Prostate gland (tissue), 2 donors: ENCODE measurements around the gene DNTT. TPM values are rescaled to one million over a fixed set of nuclear protein-coding genes. Genes with fewer than 3 reads are reported as not detected.

Experiments used
- DNase-seq: peaks from one replicate; pipeline ENCODE4 v3.0.0-alpha.2; 2019; ENCODE audit warnings: low spot score
- H3K27ac ChIP-seq, 2 donors: fragments of 200-600 bp; sonication (generic); 2 replicates each; pipeline ENCODE4 v1.5.1; 2017 to 2019
- H3K27me3 ChIP-seq: fragments of 200-600 bp; sonication (generic); replicated peaks from 2 replicates; pipeline ENCODE4 v1.5.1; 2019; ENCODE audit not compliant: insufficient read depth
- H3K36me3 ChIP-seq, 2 donors: fragments of 200-600 bp; sonication (generic); 1 replicate in 1 of 2; 2 replicates in 1 of 2; pipeline versions ENCODE4 v1.5.1 to v1.8.1; 2017 to 2019
- H3K4me1 ChIP-seq: fragments of 200-600 bp; sonication (generic); replicated peaks from 2 replicates; pipeline ENCODE4 v1.5.1; 2019
- H3K4me3 ChIP-seq, 2 donors: fragments of 200-600 bp; sonication (generic); 2 replicates each; pipeline ENCODE4 v1.5.1; 2017 to 2019
- H3K9me3 ChIP-seq: fragments of 200-600 bp; sonication (generic); 2 replicates; pipeline ENCODE4 v1.5.1; 2017
- POLR2A ChIP-seq: fragments of 450-650 bp; IDR thresholded peaks from one replicate; pipeline ENCODE4 v1.6.1; 2016; ENCODE audit warnings: antibody characterized with exemption, mild to moderate bottlenecking
- POLR2AphosphoS5 ChIP-seq: sonication (generic); formaldehyde crosslinking; IDR thresholded peaks from one replicate; pipeline ENCODE4 v1.6.1; 2017; ENCODE audit warnings: antibody characterized with exemption
- WGBS: methylation state at CpG from one replicate; pipeline ENCODE4 v1.1.5; 2018; 5-methylcytosine and 5-hydroxymethylcytosine counted together
- intact Hi-C: fragments of 100-400 bp; cut with DNase I; formaldehyde crosslinking; loops from one replicate; pipeline ENCODE4 v1.14.2; 2022
- total RNA-seq, 2 donors: library from RNA; depleted of rRNA; stranded (reverse); fragments of >200 nt; gene quantifications; one replicate each; pipeline ENCODE4 v1.1.0, GENCODE V29; 2016
- TF ChIP-seq, protein P1 (sequence below), 4 experiments: fragments of 200-600 bp in 2 of 4; fragments of 450-650 bp in 2 of 4; sonication (generic) in 2 of 4; IDR thresholded peaks; 1 replicate in 3 of 4; 2 replicates in 1 of 4; pipeline ENCODE4 v1.5.1; 2016 to 2019; ENCODE audit warnings: antibody characterized with exemption in 4 of 4, mild to moderate bottlenecking in 2 of 4, moderate library complexity in 2 of 4

DNTT gene
- total RNA-seq, 2 donors from 2014 or later: not detected

DNA sequence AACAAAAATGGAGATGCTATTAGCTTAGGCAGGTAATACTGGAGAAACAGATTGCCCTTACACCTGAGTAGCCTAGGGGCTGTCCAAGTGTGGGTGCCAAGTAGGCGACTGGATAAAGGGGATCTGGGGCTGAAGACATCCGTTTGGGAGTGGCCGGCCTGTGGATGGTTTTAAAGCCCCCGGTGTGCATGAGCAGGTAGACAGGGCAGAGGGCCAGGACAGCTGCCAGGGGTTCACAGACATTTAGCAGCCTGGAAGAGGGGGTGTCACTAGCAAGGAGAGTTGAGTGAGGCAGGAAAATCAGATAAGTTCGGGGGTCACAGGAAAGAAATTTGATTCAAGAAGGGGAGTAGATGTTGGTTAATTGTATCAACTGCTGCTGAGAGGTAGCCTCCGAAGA, 56.1 kb downstream of the DNTT start:
- no peak for DNase-seq
- Histone ChIP-seq H3K27me3 (no peaks in the 10 kb centered on the region), H3K4me1 (no peaks in the 10 kb centered on the region), H3K4me3 (no peak overlapping the region), H3K9me3 (no peaks in the 10 kb centered on the region), H3K27ac (no peak overlapping the region), H3K36me3 (no peaks in the 10 kb centered on the region)
- WGBS: 92% methylated on average over 6 of the region's 6 CpGs
- TF ChIP-seq, protein P1, sequence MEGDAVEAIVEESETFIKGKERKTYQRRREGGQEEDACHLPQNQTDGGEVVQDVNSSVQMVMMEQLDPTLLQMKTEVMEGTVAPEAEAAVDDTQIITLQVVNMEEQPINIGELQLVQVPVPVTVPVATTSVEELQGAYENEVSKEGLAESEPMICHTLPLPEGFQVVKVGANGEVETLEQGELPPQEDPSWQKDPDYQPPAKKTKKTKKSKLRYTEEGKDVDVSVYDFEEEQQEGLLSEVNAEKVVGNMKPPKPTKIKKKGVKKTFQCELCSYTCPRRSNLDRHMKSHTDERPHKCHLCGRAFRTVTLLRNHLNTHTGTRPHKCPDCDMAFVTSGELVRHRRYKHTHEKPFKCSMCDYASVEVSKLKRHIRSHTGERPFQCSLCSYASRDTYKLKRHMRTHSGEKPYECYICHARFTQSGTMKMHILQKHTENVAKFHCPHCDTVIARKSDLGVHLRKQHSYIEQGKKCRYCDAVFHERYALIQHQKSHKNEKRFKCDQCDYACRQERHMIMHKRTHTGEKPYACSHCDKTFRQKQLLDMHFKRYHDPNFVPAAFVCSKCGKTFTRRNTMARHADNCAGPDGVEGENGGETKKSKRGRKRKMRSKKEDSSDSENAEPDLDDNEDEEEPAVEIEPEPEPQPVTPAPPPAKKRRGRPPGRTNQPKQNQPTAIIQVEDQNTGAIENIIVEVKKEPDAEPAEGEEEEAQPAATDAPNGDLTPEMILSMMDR (IDR thresholded peaks at IDR 0.05): no peak
- TF ChIP-seq POLR2AphosphoS5 (no peak), POLR2A (no peak)
- intact Hi-C loops: no loop called here

DNA sequence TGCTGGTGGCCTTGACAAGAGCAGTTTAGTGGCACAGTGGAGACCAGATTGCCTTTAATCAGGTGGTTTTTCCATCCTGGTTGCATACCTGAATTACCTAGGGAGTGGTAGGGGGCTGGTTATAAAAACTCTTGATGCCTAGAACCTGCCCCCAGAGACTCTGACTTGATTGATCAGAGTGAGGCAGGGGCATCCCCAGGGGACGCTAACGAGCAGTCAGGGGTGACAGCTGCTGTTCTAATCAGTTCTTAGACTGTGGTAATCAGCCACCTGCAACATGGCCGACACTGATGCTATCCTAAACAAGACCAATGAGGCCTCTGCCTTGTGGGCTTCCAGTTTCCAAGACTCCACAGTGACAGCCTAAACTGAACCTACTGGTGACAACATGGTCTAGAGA, 56.5 kb downstream of the DNTT start:
- Histone ChIP-seq H3K4me3 (no peak overlapping the region), H3K36me3 (no peaks in the 10 kb centered on the region), H3K27me3 (no peaks in the 10 kb centered on the region), H3K4me1 (no peaks in the 10 kb centered on the region), H3K27ac (no peak overlapping the region), H3K9me3 (no peaks in the 10 kb centered on the region)
- TF ChIP-seq POLR2A: no peak
- TF ChIP-seq POLR2AphosphoS5: no peak
- TF ChIP-seq, protein P1 (IDR thresholded peaks at IDR 0.05): no peak
- no peak for DNase-seq
- intact Hi-C loops: no loop called here
- WGBS: 77% methylated on average over 3 of the region's 3 CpGs

DNA sequence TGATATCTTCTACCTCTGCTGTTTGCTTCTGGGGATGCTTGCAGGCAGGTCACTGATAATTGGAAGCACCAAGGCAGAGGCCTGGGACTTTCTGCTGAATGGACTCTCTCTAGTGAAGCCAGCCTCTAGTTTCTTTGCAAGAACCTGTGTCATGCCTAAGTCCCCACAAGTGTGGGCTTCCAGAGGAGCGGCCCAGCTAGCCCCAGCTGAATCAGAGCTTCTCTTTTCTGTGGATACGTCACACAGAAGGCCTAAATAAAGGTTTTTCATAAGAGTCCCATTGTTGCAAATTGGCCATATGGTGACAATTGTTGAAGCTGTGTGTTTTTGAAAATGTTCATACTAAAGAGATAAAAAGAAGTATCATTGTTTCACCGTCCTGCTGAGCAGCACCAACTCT, 61.3 kb downstream of the DNTT start:
- intact Hi-C loops: no loop called here
- no peak for DNase-seq
- no peak overlapping the region for H3K27ac ChIP-seq

DNA sequence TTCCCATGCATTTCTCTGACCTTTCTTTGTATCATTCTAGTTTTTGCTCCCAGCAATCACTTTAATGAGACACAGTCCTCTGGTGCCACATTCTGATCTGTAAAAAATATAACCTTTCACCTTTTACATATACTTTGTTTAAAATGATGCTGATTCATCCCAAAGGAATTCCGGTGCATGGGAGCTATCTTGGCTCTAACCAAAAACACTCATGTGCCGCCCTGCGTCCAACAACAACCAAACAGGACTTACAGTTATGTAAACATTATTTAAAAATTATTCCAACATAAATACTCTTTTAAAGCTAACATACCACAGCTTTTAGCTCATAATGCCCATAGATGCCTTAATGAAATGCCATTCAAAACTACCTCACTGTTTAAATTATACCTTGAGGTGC, 62.3 kb downstream of the DNTT start:
- intact Hi-C loops: no loop called here
- TF ChIP-seq POLR2A (no peak), POLR2AphosphoS5 (no peak)
- TF ChIP-seq, protein P1 (IDR thresholded peaks at IDR 0.05): no peak
- no peak overlapping the region for H3K27ac ChIP-seq
- no peaks in the 10 kb centered on the region for H3K4me1 ChIP-seq
- H3K27me3 ChIP-seq: no peaks in the 10 kb centered on the region
- H3K36me3 ChIP-seq: no peaks in the 10 kb centered on the region
- no peak overlapping the region for H3K4me3 ChIP-seq
- WGBS: 82% methylated on average over 3 of the region's 3 CpGs
- no peak for DNase-seq
- no peaks in the 10 kb centered on the region for H3K9me3 ChIP-seq

More for the DNA sequence above, 61.3 kb downstream of the DNTT start:
- no peaks in the 10 kb centered on the region for H3K36me3 ChIP-seq
- H3K4me1 ChIP-seq: no peaks in the 10 kb centered on the region
- no peak overlapping the region for H3K4me3 ChIP-seq
- H3K9me3 ChIP-seq: no peaks in the 10 kb centered on the region
- WGBS: 87% methylated on average over 3 of the region's 3 CpGs
- TF ChIP-seq, protein P1 (IDR thresholded peaks at IDR 0.05): no peak
- no peak for TF ChIP-seq POLR2AphosphoS5
- TF ChIP-seq POLR2A: no peak
- H3K27me3 ChIP-seq: no peaks in the 10 kb centered on the region

DNA sequence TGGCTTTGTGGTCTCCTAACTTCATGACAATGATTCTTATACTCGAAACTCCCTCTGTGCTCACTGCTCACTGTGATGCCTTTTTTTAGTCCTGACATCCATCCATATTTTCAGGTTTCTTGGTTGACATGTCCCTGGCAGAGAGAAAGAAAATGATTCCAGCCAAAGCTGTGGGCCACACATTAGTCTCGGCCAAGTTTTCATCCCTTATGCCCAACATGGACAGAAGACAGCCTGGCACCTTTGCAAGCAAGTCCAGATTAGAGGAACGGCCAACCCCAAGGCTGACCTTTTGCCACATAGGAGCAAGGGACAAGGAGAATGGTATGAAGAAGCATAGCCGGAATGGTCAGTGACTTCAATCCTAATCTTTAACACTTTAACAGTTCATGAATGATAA, 63.2 kb downstream of the DNTT start:
- WGBS: 88% methylated on average over 4 of the region's 4 CpGs

More for the DNA sequence above, 63.2 kb downstream of the DNTT start:
- no peak for TF ChIP-seq POLR2A
- TF ChIP-seq, protein P1 (IDR thresholded peaks at IDR 0.05): no peak
- TF ChIP-seq POLR2AphosphoS5: no peak
- no peaks in the 10 kb centered on the region for H3K4me1 ChIP-seq
- H3K27ac ChIP-seq: no peak overlapping the region
- no peak overlapping the region for H3K4me3 ChIP-seq
- H3K27me3 ChIP-seq: no peaks in the 10 kb centered on the region
- no peak for DNase-seq
- H3K36me3 ChIP-seq: no peaks in the 10 kb centered on the region
- intact Hi-C loops: no loop called here
- H3K9me3 ChIP-seq: no peaks in the 10 kb centered on the region
